Astrocyte (in vitro differentiated cells and primary cell): ENCODE measurements around the gene NFAM1. TPM values are rescaled to one million over a fixed set of nuclear protein-coding genes. Genes with fewer than 3 reads are reported as not detected.

ENCODE experiments used
- DNase-seq: peaks from one replicate; pipeline ENCODE4 v3.0.0-alpha.2; 2010; ENCODE audit warnings: low read depth
- FAIRE-seq: peaks from 2 replicates; lab custom pipeline; 2011; peaks lifted over from hg19 to GRCh38; lab: Jason Lieb, UNC
- H2AFZ ChIP-seq: 2 replicates; pipeline ENCODE4 v1.6.0; 2012; ENCODE audit warnings: low read depth, low read length, inconsistent platforms
- H3K27ac ChIP-seq: 2 replicates; pipeline ENCODE4 v1.5.1; 2011; ENCODE audit warnings: low read depth, low read length, inconsistent platforms
- H3K27me3 ChIP-seq: 2 replicates; pipeline ENCODE4 v1.6.0; 2011; ENCODE audit warnings: low read length, inconsistent platforms; ENCODE audit not compliant: insufficient read depth
- H3K36me3 ChIP-seq: 2 replicates; pipeline ENCODE4 v1.5.1; 2011; ENCODE audit warnings: low read length, inconsistent platforms; ENCODE audit not compliant: insufficient read depth
- H3K4me1 ChIP-seq: 2 replicates; pipeline ENCODE4 v1.5.1; 2011; ENCODE audit warnings: low read length, inconsistent platforms; ENCODE audit not compliant: insufficient read depth
- H3K4me2 ChIP-seq: 2 replicates; pipeline ENCODE4 v1.6.0; 2012; ENCODE audit warnings: low read length, inconsistent platforms
- H3K4me3 ChIP-seq: 2 replicates; pipeline ENCODE4 v1.5.1; 2011; ENCODE audit warnings: low read depth, mild to moderate bottlenecking, low read length, inconsistent platforms; ENCODE audit not compliant: insufficient read depth
- H3K79me2 ChIP-seq: 2 replicates; pipeline ENCODE4 v1.6.0; 2012; ENCODE audit warnings: mild to moderate bottlenecking, low read length, inconsistent platforms; ENCODE audit not compliant: insufficient read depth
- H3K9ac ChIP-seq: 2 replicates; pipeline ENCODE4 v1.6.0; 2012; ENCODE audit warnings: mild to moderate bottlenecking, low read length, inconsistent platforms
- H3K9me3 ChIP-seq: 2 replicates; pipeline ENCODE4 v1.5.1; 2012; ENCODE audit warnings: low read depth, mild to moderate bottlenecking, low read length, inconsistent platforms; ENCODE audit not compliant: insufficient read depth
- H4K20me1 ChIP-seq: 2 replicates; pipeline ENCODE4 v1.6.0; 2012; ENCODE audit warnings: low read length, inconsistent platforms; ENCODE audit not compliant: insufficient read depth
- H3K27ac Mint-ChIP-seq: one replicate; pipeline ENCODE4 v1.8.0; 2021; ENCODE audit warnings: mild to moderate bottlenecking, mixed read lengths; ENCODE audit not compliant: unreplicated experiment
- H3K27me3 Mint-ChIP-seq: one replicate; pipeline ENCODE4 v1.8.0; 2021; ENCODE audit warnings: low read depth, mixed read lengths; ENCODE audit not compliant: unreplicated experiment
- H3K36me3 Mint-ChIP-seq: one replicate; pipeline ENCODE4 v1.8.0; 2021; ENCODE audit warnings: low read depth, mixed read lengths; ENCODE audit not compliant: unreplicated experiment
- H3K4me1 Mint-ChIP-seq: one replicate; pipeline ENCODE4 v1.8.0; 2021; ENCODE audit warnings: low read depth, mixed read lengths; ENCODE audit not compliant: unreplicated experiment
- H3K4me3 Mint-ChIP-seq: one replicate; pipeline ENCODE4 v1.8.0; 2021; ENCODE audit warnings: mild to moderate bottlenecking, moderate library complexity, mixed read lengths; ENCODE audit not compliant: unreplicated experiment
- H3K9me3 Mint-ChIP-seq: one replicate; pipeline ENCODE4 v1.8.0; 2021; ENCODE audit warnings: mild to moderate bottlenecking, mixed read lengths; ENCODE audit not compliant: unreplicated experiment
- EZH2 ChIP-seq: IDR thresholded peaks from 2 replicates; pipeline ENCODE4 v1.6.1; 2012; ENCODE audit warnings: mild to moderate bottlenecking, low read length, inconsistent platforms; ENCODE audit not compliant: insufficient read depth
- total RNA-seq: library from RNA; stranded (reverse); gene quantifications from 2 replicates; pipeline ENCODE4 v1.2.1, GENCODE V29; 2021
- TF ChIP-seq, protein P1 (sequence below): IDR thresholded peaks from 2 replicates; pipeline ENCODE4 v1.5.1; 2011; ENCODE audit warnings: low read depth, mild to moderate bottlenecking, inconsistent platforms, low read length, moderate library complexity; ENCODE audit not compliant: insufficient read depth

The NFAM1 gene
- total RNA-seq, 1 donor from 2014 or later = 0.07 TPM

DNA sequence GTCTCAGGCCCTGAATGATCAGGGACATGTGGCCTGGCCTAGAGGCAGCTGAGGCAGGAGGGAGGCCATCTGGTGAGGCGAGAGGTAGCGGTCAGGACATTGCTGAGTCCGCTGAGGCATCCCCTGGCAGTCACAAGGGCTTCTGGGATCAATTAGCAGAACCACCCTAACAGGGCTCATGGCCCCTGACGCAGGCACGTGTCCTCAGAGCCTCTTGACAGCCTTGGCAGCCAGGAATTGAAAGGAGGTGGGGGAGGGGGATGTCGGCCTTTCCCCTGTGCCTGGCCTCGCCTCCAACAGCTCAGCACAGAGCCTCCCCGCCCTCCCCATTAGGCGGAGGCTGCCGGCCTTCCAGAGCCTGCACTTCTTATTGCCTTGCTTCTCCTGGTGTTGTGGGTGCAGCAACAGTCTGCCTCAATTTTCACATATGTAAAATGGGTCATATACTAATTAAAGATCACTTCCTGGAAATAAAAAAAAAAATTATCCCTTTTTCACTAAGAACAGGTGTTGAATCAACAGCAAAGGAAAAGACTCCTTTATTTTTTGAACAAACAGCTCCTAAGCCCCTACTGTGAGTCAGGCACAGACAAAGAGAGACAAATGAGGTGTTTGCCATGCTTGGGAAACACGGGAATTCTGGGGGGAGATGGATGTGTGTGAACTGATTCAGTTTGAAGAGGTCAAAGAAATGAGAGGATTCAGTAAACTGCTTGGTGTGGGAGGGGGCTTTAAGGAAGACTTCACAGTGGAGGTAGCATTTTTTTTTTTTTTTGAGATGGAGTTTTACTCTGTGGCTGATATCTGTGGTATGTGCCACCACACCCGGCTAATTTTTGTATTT, 55.3 kb downstream of the NFAM1 start:
- Mint-ChIP-seq H3K4me1 (peaks cover 3% of the 10 kb centered on the region), H3K27ac (no peak overlapping the region), H3K4me3 (no peak overlapping the region), H3K36me3 (no peaks in the 10 kb centered on the region), H3K9me3 (peaks cover 4% of the 10 kb centered on the region), H3K27me3 (peaks cover 45% of the 10 kb centered on the region)
- Histone ChIP-seq H3K4me1 (no peaks in the 10 kb centered on the region), H3K9ac (no peak overlapping the region), H3K9me3 (no peaks in the 10 kb centered on the region), H3K36me3 (no peaks in the 10 kb centered on the region), H3K4me2 (no peak overlapping the region), H3K4me3 (no peak overlapping the region), H4K20me1 (no peaks in the 10 kb centered on the region), H3K27ac (no peak overlapping the region), H2AFZ (no peak overlapping the region), H3K27me3 (peaks cover 8% of the 10 kb centered on the region), H3K79me2 (no peaks in the 10 kb centered on the region)
- TF ChIP-seq EZH2 = no peak
- TF ChIP-seq, protein P1, sequence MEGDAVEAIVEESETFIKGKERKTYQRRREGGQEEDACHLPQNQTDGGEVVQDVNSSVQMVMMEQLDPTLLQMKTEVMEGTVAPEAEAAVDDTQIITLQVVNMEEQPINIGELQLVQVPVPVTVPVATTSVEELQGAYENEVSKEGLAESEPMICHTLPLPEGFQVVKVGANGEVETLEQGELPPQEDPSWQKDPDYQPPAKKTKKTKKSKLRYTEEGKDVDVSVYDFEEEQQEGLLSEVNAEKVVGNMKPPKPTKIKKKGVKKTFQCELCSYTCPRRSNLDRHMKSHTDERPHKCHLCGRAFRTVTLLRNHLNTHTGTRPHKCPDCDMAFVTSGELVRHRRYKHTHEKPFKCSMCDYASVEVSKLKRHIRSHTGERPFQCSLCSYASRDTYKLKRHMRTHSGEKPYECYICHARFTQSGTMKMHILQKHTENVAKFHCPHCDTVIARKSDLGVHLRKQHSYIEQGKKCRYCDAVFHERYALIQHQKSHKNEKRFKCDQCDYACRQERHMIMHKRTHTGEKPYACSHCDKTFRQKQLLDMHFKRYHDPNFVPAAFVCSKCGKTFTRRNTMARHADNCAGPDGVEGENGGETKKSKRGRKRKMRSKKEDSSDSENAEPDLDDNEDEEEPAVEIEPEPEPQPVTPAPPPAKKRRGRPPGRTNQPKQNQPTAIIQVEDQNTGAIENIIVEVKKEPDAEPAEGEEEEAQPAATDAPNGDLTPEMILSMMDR = no peak
- FAIRE-seq = no peak
- DNase-seq = peak; percentile 4

DNA sequence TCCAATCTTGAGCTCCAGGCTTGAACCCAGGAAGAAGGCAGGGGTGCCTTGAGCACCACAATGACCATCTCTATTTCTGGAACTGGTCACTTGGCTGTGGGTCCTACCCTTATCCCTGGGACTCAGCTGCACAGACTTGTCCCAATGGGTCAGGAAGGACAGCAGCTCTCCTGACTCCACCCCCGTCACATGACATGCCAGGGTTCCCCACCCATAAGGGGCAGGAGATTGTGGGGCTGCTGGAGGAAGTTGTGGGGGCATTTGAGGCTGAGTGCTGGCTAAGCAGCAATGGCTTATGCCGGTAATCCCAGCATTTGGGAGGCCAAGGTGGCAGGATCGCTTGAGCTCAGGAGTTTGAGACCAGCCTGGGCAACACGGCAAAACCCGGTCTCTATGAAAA, 56.2 kb downstream of the NFAM1 start:
- H3K36me3 Mint-ChIP-seq = no peaks in the 10 kb centered on the region
- Histone ChIP-seq H3K4me1 (no peaks in the 10 kb centered on the region), H3K4me3 (no peak overlapping the region), H3K79me2 (no peaks in the 10 kb centered on the region), H3K9ac (no peak overlapping the region), H3K36me3 (no peaks in the 10 kb centered on the region), H4K20me1 (no peaks in the 10 kb centered on the region), H3K27me3 (peaks cover 10% of the 10 kb centered on the region), H3K4me2 (no peak overlapping the region), H2AFZ (no peak overlapping the region), H3K9me3 (no peaks in the 10 kb centered on the region), H3K27ac (no peak overlapping the region)
- TF ChIP-seq, protein P1 = no peak
- no peak for TF ChIP-seq EZH2
- H3K27ac Mint-ChIP-seq = no peak overlapping the region
- DNase-seq (no peak), FAIRE-seq (no peak)
- H3K4me1 Mint-ChIP-seq = peaks cover 3% of the 10 kb centered on the region
- H3K9me3 Mint-ChIP-seq = peaks cover 4% of the 10 kb centered on the region
- H3K27me3 Mint-ChIP-seq = peaks cover 49% of the 10 kb centered on the region
- no peak overlapping the region for H3K4me3 Mint-ChIP-seq

DNA sequence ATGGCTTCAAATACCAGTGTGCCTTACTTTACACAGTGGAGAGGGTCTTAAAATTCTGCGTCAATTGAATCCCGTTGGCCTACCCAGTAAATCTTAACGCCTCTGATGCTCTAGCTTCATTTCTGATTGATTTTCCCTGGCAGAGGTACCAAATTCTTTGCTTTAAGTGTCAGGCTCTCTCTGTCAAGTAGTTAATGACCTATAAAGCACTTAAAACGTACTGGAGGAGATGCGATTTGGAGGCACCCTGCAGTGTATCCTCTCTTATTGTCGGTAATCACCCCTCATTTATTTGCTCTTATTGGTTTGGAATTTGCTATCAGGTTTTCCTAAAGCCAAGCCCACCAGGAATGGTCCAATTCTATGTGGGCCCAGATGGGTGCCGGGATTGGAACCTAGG, 59.2 kb downstream of the NFAM1 start:
- Mint-ChIP-seq H3K36me3 (no peaks in the 10 kb centered on the region), H3K4me1 (peaks cover 3% of the 10 kb centered on the region)
- TF ChIP-seq EZH2 = no peak
- TF ChIP-seq, protein P1 = no peak

More for the DNA sequence above, 59.2 kb downstream of the NFAM1 start:
- peaks cover 13% of the 10 kb centered on the region for H3K4me1 ChIP-seq
- no peak overlapping the region for H3K4me2 ChIP-seq
- H3K27me3 ChIP-seq = peaks cover 18% of the 10 kb centered on the region
- peaks cover 1% of the 10 kb centered on the region for H4K20me1 ChIP-seq
- Mint-ChIP-seq H3K27me3 (peaks cover 34% of the 10 kb centered on the region), H3K4me3 (no peak overlapping the region), H3K9me3 (peaks cover 4% of the 10 kb centered on the region), H3K27ac (no peak overlapping the region)
- H3K36me3 ChIP-seq = no peaks in the 10 kb centered on the region
- no peak for DNase-seq
- no peaks in the 10 kb centered on the region for H3K9me3 ChIP-seq
- no peak overlapping the region for H3K27ac ChIP-seq
- FAIRE-seq = no peak
- no peak overlapping the region for H3K4me3 ChIP-seq
- H2AFZ ChIP-seq = no peak overlapping the region
- H3K79me2 ChIP-seq = no peaks in the 10 kb centered on the region
- H3K9ac ChIP-seq = no peak overlapping the region
